H9 (cell line): ENCODE data around the gene ZNF609. TPM values are rescaled to one million over a fixed set of nuclear protein-coding genes. Genes with fewer than 3 reads are reported as not detected.

ENCODE experiments used
- DNase-seq: peaks from one replicate; pipeline ENCODE4 v3.0.0-alpha.2; 2017
- H2AFZ ChIP-seq: one replicate; pipeline ENCODE4 v1.6.1; 2013; ENCODE audit warnings: mild to moderate bottlenecking, low read length, control low read depth, moderate library complexity
- H2AK5ac ChIP-seq: 2 replicates; pipeline ENCODE4 v1.6.1; 2013; ENCODE audit warnings: low read length, control low read depth, mixed read lengths; ENCODE audit not compliant: insufficient read length
- H2BK120ac ChIP-seq: one replicate; pipeline ENCODE4 v1.6.1; 2013; ENCODE audit warnings: low read depth, mild to moderate bottlenecking, low read length, control low read depth, inconsistent platforms; ENCODE audit not compliant: poor library complexity, severe bottlenecking
- H2BK12ac ChIP-seq: 2 replicates; pipeline ENCODE4 v1.6.1; 2013; ENCODE audit warnings: low read length, control low read depth, mixed read lengths, low read depth; ENCODE audit not compliant: insufficient read length
- H2BK15ac ChIP-seq: 2 replicates; pipeline ENCODE4 v1.6.1; 2013; ENCODE audit warnings: low read depth, low read length, control low read depth
- H2BK20ac ChIP-seq: one replicate; pipeline ENCODE4 v1.6.1; 2013; ENCODE audit warnings: low read depth, mild to moderate bottlenecking, low read length, control low read depth, inconsistent platforms; ENCODE audit not compliant: poor library complexity, severe bottlenecking
- H2BK5ac ChIP-seq: 2 replicates; pipeline ENCODE4 v1.6.1; 2013; ENCODE audit warnings: low read length, control low read depth, mixed read lengths; ENCODE audit not compliant: insufficient read length
- H3K14ac ChIP-seq: 2 replicates; pipeline ENCODE4 v1.6.1; 2013; ENCODE audit warnings: low read length, control low read depth; ENCODE audit not compliant: insufficient read depth
- H3K18ac ChIP-seq: 2 replicates; pipeline ENCODE4 v1.6.1; 2013; ENCODE audit warnings: low read depth, mild to moderate bottlenecking, mixed read lengths, low read length, control low read depth; ENCODE audit not compliant: insufficient read length
- H3K23ac ChIP-seq: 2 replicates; pipeline ENCODE4 v1.6.1; 2013; ENCODE audit warnings: low read length, control low read depth, mixed read lengths, low read depth; ENCODE audit not compliant: insufficient read length
- H3K23me2 ChIP-seq: 2 replicates; pipeline ENCODE4 v1.6.1; 2013; ENCODE audit warnings: low read depth, mild to moderate bottlenecking, mixed read lengths, low read length, control low read depth; ENCODE audit not compliant: insufficient read length, poor library complexity, severe bottlenecking
- H3K27ac ChIP-seq: 2 replicates; pipeline ENCODE4 v1.5.1; 2013; ENCODE audit warnings: low read length, control low read depth, mixed read lengths, low read depth; ENCODE audit not compliant: insufficient read length
- H3K27me3 ChIP-seq: 2 replicates; pipeline ENCODE4 v1.6.1; 2013; ENCODE audit warnings: low read length, control low read depth, inconsistent platforms; ENCODE audit not compliant: insufficient read depth
- H3K4ac ChIP-seq: 2 replicates; pipeline ENCODE4 v1.6.1; 2013; ENCODE audit warnings: low read depth, mild to moderate bottlenecking, control low read depth, inconsistent platforms, low read length, moderate library complexity
- H3K4me1 ChIP-seq: 2 replicates; pipeline ENCODE4 v1.6.1; 2013; ENCODE audit warnings: low read length, control low read depth, inconsistent platforms; ENCODE audit not compliant: insufficient read depth
- H3K4me2 ChIP-seq: 2 replicates; pipeline ENCODE4 v1.6.1; 2013; ENCODE audit warnings: low read length, control low read depth, mixed read lengths; ENCODE audit not compliant: insufficient read length, insufficient read depth
- H3K56ac ChIP-seq: 2 replicates; pipeline ENCODE4 v1.6.1; 2013; ENCODE audit warnings: low read depth, mild to moderate bottlenecking, mixed read lengths, low read length, control low read depth; ENCODE audit not compliant: insufficient read length
- H3K79me1 ChIP-seq: 2 replicates; pipeline ENCODE4 v1.6.1; 2013; ENCODE audit warnings: low read depth, mild to moderate bottlenecking, moderate library complexity, low read length, control low read depth, inconsistent platforms; ENCODE audit not compliant: insufficient read depth, poor library complexity, severe bottlenecking
- H3K79me2 ChIP-seq: 2 replicates; pipeline ENCODE4 v1.6.1; 2013; ENCODE audit warnings: low read length, control low read depth, inconsistent platforms; ENCODE audit not compliant: insufficient read depth
- H3K9ac ChIP-seq: 2 replicates; pipeline ENCODE4 v1.6.1; 2013; ENCODE audit warnings: low read length, control low read depth, mixed read lengths; ENCODE audit not compliant: insufficient read length; ENCODE audit errors: extremely low read depth
- H3K9me3 ChIP-seq: one replicate; pipeline ENCODE4 v1.6.1; 2013; ENCODE audit warnings: low read depth, low read length, inconsistent platforms; ENCODE audit not compliant: control insufficient read depth
- H3T11ph ChIP-seq: one replicate; pipeline ENCODE4 v1.6.1; 2013; ENCODE audit warnings: mild to moderate bottlenecking, low read length, control low read depth, inconsistent platforms
- H4K20me1 ChIP-seq: one replicate; pipeline ENCODE4 v1.6.1; 2013; ENCODE audit not compliant: control insufficient read depth, insufficient read length, insufficient read depth
- H4K5ac ChIP-seq: 2 replicates; pipeline ENCODE4 v1.6.1; 2013; ENCODE audit warnings: low read depth, mild to moderate bottlenecking, mixed read lengths, low read length, control low read depth; ENCODE audit not compliant: insufficient read length
- H4K8ac ChIP-seq: replicated peaks from 2 replicates; pipeline ENCODE4 v1.6.1; 2013; ENCODE audit warnings: low read length, control low read depth, mixed read lengths, low read depth; ENCODE audit not compliant: insufficient read length
- H4K91ac ChIP-seq: 2 replicates; pipeline ENCODE4 v1.6.1; 2013; ENCODE audit warnings: low read depth, mild to moderate bottlenecking, moderate library complexity, mixed read lengths, low read length, control low read depth; ENCODE audit not compliant: insufficient read length
- H3K27ac Mint-ChIP-seq, 3 experiments: 2 replicates in 2 of 3; 3 replicates in 1 of 3; pipeline ENCODE4 v1.8.0; 2020 to 2021; ENCODE audit warnings: mixed read lengths in 3 of 3, mild to moderate bottlenecking in 1 of 3, moderate library complexity in 1 of 3
- H3K27me3 Mint-ChIP-seq: 2 replicates; pipeline ENCODE4 v1.8.0; 2021; ENCODE audit warnings: low read depth, mild to moderate bottlenecking, moderate library complexity, mixed read lengths
- H3K36me3 Mint-ChIP-seq, 3 experiments: 2 replicates in 2 of 3; 3 replicates in 1 of 3; pipeline ENCODE4 v1.8.0; 2020 to 2021; ENCODE audit warnings: low read depth in 3 of 3, mixed read lengths in 3 of 3; ENCODE audit not compliant: insufficient read depth in 1 of 3
- H3K4me1 Mint-ChIP-seq, 2 experiments: 2 replicates each; pipeline ENCODE4 v1.8.0; 2020; ENCODE audit warnings: mixed read lengths in 2 of 2
- H3K4me3 Mint-ChIP-seq, 2 experiments: 2 replicates in 1 of 2; 3 replicates in 1 of 2; pipeline ENCODE4 v1.8.0; 2020 to 2021; ENCODE audit warnings: mild to moderate bottlenecking in 2 of 2, mixed read lengths in 2 of 2, moderate library complexity in 1 of 2
- H3K9me3 Mint-ChIP-seq, 2 experiments: 2 replicates in 1 of 2; 3 replicates in 1 of 2; pipeline ENCODE4 v1.8.0; 2020; ENCODE audit warnings: mild to moderate bottlenecking in 2 of 2, mixed read lengths in 2 of 2, moderate library complexity in 1 of 2
- WGBS: extraction: QIAGEN DNeasy Blood & Tissue Kit; methylation state at CpG from one replicate; pipeline ENCODE4 v1.1.7; 2013; ENCODE audit warnings: missing lambda C conversion rate, low lambda C conversion rate, mixed read lengths; ENCODE audit not compliant: insufficient read length; ENCODE audit errors: extremely low coverage; 5-methylcytosine and 5-hydroxymethylcytosine counted together
- total RNA-seq: library from RNA; stranded (reverse); gene quantifications from 2 replicates; pipeline ENCODE4 v1.2.1, GENCODE V29; 2021
- TF ChIP-seq, protein P1 (sequence below): fragments of 200-600 bp; sonication (generic); conservative IDR thresholded peaks from 3 replicates; pipeline ENCODE4 v1.8.0; 2021; ENCODE audit warnings: antibody characterized with exemption, mild to moderate bottlenecking

Gene ZNF609
- total RNA-seq, 1 experiment from 2014 or later, result 45.3 TPM

DNA sequence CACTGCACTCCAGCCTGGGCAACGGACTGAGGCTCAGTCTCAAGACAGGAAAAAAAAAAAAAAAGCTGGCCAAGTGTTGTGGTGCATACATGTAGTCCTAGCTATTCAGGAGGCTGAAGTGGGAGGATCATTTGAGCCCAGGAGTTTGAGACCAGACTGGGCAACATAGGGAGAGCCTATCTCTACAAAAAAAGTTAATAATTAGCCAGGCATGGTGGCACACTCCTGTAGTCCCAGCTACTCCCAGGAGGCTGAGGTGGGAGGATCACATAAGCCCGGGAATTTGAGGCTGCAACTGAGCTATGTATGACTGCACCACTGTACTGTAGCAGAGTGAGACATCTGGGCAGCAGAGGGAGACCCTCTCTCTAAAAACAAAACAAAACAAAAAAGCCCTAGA, 256.1 kb downstream of the ZNF609 start:
- no peaks in the 10 kb centered on the region for H3K9me3 Mint-ChIP-seq
- no peak overlapping the region for H4K5ac ChIP-seq
- H3K4me1 ChIP-seq, result no peaks in the 10 kb centered on the region
- no peak overlapping the region for H2AK5ac ChIP-seq
- H3K4me1 Mint-ChIP-seq, result peaks cover 0 to 7% of the 10 kb centered on the region in 2 experiments; a peak in 2 of 4 replicates
- H3K14ac ChIP-seq, result no peak overlapping the region
- no peak overlapping the region; a peak in 1 of 7 replicates for H3K27ac Mint-ChIP-seq
- no peak overlapping the region for H3K56ac ChIP-seq
- no peak for DNase-seq
- H3K4me3 Mint-ChIP-seq, result no peak overlapping the region
- no peak overlapping the region for H2AFZ ChIP-seq
- H3K4ac ChIP-seq, result no peak overlapping the region
- H2BK15ac ChIP-seq, result no peak overlapping the region
- H3K36me3 Mint-ChIP-seq, result peaks cover 55 to 86% (median 62%) of the 10 kb centered on the region in 3 experiments
- no peak overlapping the region for H3K9ac ChIP-seq
- H2BK12ac ChIP-seq, result no peak overlapping the region
- H3K9me3 ChIP-seq, result no peaks in the 10 kb centered on the region
- no peaks in the 10 kb centered on the region for H3K79me2 ChIP-seq
- H3K4me2 ChIP-seq, result no peak overlapping the region
- no peak overlapping the region for H3T11ph ChIP-seq
- H3K27ac ChIP-seq, result no peak overlapping the region
- no peak overlapping the region for H2BK120ac ChIP-seq
- H3K18ac ChIP-seq, result no peak overlapping the region
- H2BK20ac ChIP-seq, result no peak overlapping the region
- no peaks in the 10 kb centered on the region for H4K20me1 ChIP-seq
- TF ChIP-seq, protein P1, sequence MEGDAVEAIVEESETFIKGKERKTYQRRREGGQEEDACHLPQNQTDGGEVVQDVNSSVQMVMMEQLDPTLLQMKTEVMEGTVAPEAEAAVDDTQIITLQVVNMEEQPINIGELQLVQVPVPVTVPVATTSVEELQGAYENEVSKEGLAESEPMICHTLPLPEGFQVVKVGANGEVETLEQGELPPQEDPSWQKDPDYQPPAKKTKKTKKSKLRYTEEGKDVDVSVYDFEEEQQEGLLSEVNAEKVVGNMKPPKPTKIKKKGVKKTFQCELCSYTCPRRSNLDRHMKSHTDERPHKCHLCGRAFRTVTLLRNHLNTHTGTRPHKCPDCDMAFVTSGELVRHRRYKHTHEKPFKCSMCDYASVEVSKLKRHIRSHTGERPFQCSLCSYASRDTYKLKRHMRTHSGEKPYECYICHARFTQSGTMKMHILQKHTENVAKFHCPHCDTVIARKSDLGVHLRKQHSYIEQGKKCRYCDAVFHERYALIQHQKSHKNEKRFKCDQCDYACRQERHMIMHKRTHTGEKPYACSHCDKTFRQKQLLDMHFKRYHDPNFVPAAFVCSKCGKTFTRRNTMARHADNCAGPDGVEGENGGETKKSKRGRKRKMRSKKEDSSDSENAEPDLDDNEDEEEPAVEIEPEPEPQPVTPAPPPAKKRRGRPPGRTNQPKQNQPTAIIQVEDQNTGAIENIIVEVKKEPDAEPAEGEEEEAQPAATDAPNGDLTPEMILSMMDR, result no peak
- no CpG with 5 or more reads among the region's 2 CpGs for WGBS
- no peaks in the 10 kb centered on the region for H3K27me3 ChIP-seq
- H3K79me1 ChIP-seq, result peaks cover 5% of the 10 kb centered on the region
- no peak overlapping the region for H2BK5ac ChIP-seq
- H3K23me2 ChIP-seq, result no peaks in the 10 kb centered on the region
- H3K27me3 Mint-ChIP-seq, result no peaks in the 10 kb centered on the region; the same call in 1 of the 2 replicates
- no peak overlapping the region for H4K91ac ChIP-seq
- no peak overlapping the region for H3K23ac ChIP-seq
- H4K8ac ChIP-seq, result no peak overlapping the region
